Measurements from ENCODE around the gene SLC1A2.

Gene SLC1A2

DNA sequence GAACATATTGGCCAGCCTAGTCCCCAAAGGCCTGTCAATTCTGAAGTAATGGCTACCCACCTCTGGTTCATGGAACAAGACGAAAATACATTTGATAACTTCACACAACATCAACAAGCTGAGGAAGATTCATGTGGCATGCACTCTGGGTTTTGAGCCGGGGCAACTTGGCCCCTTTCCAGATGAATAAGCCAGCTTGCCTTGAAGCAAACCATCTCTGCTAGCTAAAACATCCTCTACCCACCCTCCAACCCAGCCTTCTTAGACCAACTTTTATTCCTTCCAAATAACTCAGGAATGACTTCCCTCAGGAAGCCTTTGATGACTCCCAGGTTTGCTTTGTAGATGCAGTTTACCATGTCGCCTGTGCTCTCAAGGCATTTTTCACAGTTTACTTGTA lies 94.4 kb downstream of the SLC1A2 start:
- DNase-seq (ENCODE audit: low spot score), result no peak

- DNase-seq (ENCODE audit: low spot score), result no peak
These were observed 95.0 kb downstream of the SLC1A2 start for GRCh38 chr11:35324183-35324886.

GRCh38 chr11:35323076-35323868 lies 96.1 kb downstream of the SLC1A2 start:
- no peak for DNase-seq (ENCODE audit: low spot score)

DNA sequence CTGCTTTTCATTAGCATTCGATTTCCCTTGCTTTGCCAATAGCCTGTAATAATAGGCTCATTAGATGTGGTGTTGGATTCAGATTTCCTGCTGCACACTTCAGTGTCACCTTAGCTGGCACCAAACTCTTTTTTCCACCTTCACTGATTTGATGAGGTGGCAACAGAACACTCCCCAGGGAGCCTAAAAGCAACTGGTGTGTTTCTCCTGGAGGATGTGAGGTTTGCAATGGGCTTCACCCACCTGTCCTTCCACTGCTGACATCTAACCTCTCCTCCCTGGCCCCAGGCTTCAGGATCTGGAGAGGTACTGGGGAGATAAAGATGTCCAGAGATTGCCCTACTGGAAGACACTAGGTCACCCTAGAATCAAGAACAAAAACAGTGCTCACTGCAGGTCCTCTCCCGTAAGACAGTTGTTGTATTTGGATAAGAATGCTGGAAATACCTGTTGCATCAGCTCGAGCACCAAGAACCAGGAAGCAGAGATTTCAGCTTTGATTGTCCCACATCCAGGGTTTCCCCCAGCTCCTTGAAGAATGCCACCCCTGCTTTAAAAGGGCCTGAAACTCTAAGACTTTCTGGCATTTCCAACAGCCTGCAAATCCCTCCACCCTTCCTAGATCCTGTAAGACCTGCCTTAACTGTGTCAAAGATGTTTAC lies 96.9 kb downstream of the SLC1A2 start:
- no peak for DNase-seq (ENCODE audit: low spot score)

DNA sequence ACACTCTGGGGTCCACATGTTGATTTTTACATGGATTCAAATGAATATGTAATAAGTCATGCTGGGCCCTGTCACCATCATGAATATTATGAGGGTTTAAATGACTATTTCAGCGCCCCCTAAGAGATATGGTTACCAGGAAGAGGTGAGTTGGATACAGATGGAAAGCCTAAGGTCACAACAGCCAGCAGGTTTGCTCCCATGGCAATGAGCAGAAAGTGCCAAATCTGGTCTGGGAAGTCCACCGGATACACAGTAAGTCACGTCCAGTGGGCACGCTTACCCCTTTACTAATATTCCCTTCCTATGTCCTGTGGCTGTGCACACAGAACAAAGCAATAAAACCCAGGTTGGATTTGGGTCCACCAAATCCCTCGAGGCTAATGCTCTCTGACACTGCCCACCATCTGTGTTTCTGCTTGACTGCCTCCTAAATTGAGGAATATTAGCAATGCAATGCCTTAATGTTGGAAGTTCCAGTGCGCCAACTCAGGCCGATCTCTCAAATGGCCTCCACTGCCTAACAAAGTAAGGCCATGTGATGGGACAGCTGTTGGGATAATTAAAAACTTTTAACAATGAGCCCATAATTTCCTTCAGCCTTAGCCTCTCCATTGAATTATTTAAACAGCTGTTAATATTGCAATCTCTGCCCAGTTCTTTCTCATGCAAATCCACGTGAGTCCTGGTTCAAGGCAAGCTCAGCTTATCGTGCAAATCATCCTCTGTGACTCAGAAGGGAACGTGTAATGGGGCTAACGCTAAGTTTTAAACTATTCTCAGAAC lies 97.6 kb downstream of the SLC1A2 start:
- DNase-seq (ENCODE audit: low spot score), result no peak

DNA sequence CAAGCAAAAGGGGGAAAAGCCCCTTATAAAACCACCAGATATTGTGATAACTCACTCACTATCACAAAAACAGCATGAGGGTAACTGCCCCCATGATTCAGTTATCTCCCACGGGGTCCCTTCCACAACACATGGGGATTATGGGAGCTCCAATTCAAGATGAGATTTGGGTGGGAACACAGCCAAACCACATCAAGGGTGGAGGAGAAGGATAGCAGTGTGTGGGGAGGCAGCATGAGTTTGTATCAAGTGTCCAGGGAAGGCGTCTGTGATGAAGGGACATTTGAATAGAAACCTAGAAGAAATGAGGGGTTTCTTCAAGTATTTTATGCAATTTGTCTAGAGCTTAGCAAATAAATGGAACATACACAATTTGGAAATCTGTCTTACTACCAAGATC lies 98.2 kb downstream of the SLC1A2 start:
- DNase-seq (ENCODE audit: low spot score), result no peak

- DNase-seq (ENCODE audit: low spot score), result no peak
These were observed 100.1 kb downstream of the SLC1A2 start for GRCh38 chr11:35318977-35319925.

- DNase-seq (ENCODE audit: low spot score), result no peak
These were observed 101.0 kb downstream of the SLC1A2 start for GRCh38 chr11:35318309-35318708.

DNA sequence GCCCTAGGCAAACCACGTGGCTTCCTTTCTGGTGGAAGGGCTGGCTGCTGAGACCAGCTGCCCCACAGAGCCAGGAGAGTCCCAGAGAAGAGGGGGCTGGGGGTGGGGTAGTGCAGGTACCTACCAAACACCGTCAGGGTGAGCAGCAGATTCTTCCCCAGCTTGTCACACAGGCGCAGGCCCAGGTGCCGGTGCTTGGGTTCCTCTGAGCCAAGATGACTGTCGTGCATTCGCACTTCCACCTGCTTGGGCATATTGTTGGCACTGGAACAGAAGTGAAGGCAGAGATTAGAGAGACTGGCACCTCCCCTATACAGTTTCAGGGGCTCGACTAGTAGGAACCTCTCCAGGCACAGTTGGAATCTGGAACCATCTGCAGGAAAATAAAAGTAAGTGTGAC lies 102.1 kb downstream of the SLC1A2 start:
- DNase-seq (ENCODE audit: low spot score), result no peak

DNA sequence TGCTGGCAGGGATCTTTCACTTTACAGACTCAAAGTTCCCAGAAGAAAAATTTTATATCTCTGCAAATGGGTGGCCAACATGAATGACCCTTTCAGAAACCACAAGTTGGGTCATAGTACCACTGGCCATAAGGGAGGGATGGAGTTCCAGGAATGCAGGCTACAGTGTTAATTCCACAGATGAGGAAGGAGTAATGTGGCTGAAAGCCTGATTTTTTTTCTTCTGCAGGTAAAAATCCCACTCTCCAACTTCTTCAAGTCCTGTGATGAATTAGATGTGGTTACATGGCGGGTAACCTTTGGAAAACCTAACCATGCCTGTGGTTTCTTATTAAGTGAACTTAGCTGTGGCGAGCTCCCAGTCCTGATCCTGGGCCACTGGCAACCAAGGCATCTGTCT lies 103.2 kb downstream of the SLC1A2 start:
- no peak for DNase-seq (ENCODE audit: low spot score)

GRCh38 chr11:35313760-35314153 lies 105.6 kb downstream of the SLC1A2 start:
- DNase-seq (ENCODE audit: low spot score), result no peak

DNA sequence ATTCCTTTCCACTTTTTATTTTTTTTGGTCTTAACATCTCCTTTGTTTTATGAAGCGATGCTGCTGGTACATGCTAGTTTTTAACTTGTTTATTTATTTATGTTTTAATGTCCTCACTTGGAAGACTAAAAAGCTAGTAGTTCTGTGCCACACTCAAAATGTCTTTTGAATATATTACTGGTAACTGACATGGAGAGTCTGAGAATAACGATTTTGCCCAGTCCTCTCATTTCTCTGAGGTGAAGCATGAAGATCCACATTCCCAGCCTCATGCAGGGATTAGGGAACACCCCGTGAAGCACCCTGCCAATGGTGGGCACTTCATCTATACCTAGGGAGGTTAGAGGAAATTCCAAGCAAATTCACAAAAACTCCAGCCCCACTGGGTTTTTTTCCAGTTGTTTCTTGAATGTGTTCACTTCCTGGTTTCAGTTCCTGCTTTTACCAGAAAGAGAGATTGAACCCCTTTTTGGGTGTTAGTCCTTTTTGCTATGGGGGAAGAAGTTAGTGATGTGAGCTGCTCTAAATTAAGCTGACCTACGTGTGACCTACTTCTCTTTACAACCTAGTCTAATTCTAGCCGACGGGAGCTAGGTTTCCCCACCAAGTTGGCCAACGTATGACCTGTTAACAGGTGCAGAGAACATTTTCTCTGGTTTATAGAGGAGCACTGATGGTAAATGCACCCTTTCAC lies 106.1 kb downstream of the SLC1A2 start:
- no peak for DNase-seq (ENCODE audit: low spot score)

GRCh38 chr11:35311331-35311730 lies 108.0 kb downstream of the SLC1A2 start:
- DNase-seq (ENCODE audit: low spot score), result no peak

- no peak for DNase-seq (ENCODE audit: low spot score)
These were observed 111.2 kb downstream of the SLC1A2 start for GRCh38 chr11:35308157-35308556.

DNA sequence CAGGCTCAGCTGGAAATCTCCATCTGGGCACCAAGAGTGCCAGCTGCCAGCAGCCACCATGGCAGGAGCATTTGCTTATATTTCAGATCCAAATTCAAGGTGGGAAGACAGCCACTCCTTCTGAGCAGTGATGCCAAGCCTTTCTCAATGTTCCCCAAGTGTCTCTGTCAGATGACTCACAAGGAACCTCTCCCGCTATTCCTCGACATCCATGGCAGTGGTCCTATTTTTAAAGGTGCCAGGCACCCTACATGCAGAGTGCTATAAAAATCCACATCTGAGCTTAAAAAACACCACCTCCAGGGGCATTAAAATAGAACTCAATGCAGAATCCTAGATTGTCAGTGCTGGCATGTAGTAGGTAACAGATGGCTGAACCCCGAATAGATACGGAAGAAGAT lies 112.1 kb downstream of the SLC1A2 start:
- no peak for DNase-seq (ENCODE audit: low spot score)

DNA sequence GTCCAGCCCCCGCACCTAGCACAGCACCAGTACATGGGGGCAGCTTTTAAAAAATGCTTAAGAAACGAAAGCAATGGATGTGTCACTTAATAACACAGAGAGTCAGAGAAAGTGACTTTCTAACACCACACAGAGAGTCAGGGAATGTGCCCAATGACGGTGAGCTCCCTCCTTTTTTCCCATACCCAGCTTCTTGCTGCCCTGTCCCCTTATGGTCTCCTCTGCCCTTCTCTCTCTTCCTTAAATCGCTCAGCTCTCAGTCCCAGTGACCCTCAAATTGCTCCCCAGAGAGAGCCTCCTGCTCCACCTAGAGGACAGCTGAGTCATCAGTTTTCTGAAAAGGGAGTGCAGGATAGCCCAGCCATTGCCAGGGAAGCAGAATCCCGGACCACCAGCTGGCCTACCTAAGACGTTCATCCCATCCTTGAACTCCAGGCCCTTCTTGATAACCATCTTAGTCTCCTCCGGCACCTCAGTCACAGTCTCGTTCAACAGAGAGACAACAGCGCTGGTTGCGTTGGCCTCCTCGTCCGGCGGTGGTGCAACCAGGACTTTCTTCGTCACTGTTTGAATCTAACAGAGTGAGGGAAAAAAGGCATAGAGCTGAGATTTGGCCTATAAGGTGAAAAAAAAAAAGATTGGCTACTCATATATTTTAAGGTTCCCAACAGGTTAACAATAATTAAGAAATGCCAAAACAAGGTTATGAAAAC lies 113.5 kb downstream of the SLC1A2 start:
- DNase-seq (ENCODE audit: low spot score), result peak; percentile 54

- no peak for DNase-seq (ENCODE audit: low spot score)
These were observed 114.4 kb downstream of the SLC1A2 start for GRCh38 chr11:35304900-35305460.

DNA sequence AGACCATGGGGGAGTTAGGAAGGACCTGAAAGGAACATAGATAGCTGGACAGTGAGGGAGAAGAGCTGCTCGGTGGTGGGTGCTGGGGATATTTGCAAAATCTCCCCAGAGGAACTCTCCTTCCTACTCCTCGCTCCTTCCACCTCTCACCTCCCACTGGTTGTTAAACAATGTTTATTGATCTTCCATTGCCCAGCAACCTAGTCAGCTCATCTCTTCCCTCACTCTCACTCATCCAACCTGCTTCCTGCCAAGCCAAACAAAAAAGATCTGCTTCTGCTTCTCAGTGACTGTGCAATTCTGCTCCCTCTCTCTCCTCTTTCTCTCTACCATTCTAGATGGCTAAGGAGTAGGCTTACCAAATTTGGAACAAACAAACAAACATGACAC lies 115.0 kb downstream of the SLC1A2 start:
- DNase-seq (ENCODE audit: low spot score), result peak; percentile 16

GRCh38 chr11:35303596-35304385 lies 115.6 kb downstream of the SLC1A2 start:
- peak; percentile 32 for DNase-seq (ENCODE audit: low spot score)
